Small intestine (tissue), 7 donors: Measurements from ENCODE around the gene TTLL7. TPM values are rescaled to one million over a fixed set of nuclear protein-coding genes. Genes with fewer than 3 reads are reported as not detected.

Experiments used
- DNase-seq, 2 donors: peaks; one replicate each; pipeline versions ENCODE4 v3.0.0 to v3.0.0-alpha.2; 2013
- FAIRE-seq: peaks from 2 replicates; lab custom pipeline; 2012; peaks lifted over from hg19 to GRCh38; lab: Jason Lieb, UNC
- H3K27ac ChIP-seq, 3 donors: one replicate each; pipeline ENCODE4 v1.5.1; 2013; ENCODE audit warnings: low read length in 2 of 3, mild to moderate bottlenecking in 2 of 3, control low read depth in 1 of 3, inconsistent platforms in 1 of 3, low read depth in 1 of 3, moderate library complexity in 1 of 3
- H3K27me3 ChIP-seq, 3 donors: one replicate each; pipeline ENCODE4 v1.6.1; 2013; ENCODE audit warnings: low read length in 3 of 3, inconsistent platforms in 1 of 3; ENCODE audit not compliant: control insufficient read depth in 3 of 3, insufficient read depth in 3 of 3
- H3K36me3 ChIP-seq, 3 donors: one replicate each; pipeline ENCODE4 v1.6.1; 2013; ENCODE audit warnings: low read length in 3 of 3, inconsistent platforms in 1 of 3, low read depth in 1 of 3, mild to moderate bottlenecking in 1 of 3, moderate library complexity in 1 of 3; ENCODE audit not compliant: control insufficient read depth in 3 of 3, insufficient read depth in 2 of 3
- H3K4me1 ChIP-seq, 3 donors: one replicate each; pipeline ENCODE4 v1.6.1; 2013; ENCODE audit warnings: low read length in 2 of 3, inconsistent platforms in 1 of 3, low read depth in 1 of 3, mild to moderate bottlenecking in 1 of 3, moderate library complexity in 1 of 3; ENCODE audit not compliant: control insufficient read depth in 3 of 3, insufficient read depth in 2 of 3
- H3K4me3 ChIP-seq, 3 donors: one replicate each; pipeline ENCODE4 v1.5.1; 2013; ENCODE audit warnings: low read length in 3 of 3, control low read depth in 1 of 3, inconsistent platforms in 1 of 3, low read depth in 1 of 3, mild to moderate bottlenecking in 1 of 3, moderate library complexity in 1 of 3
- H3K9me3 ChIP-seq, 2 donors: one replicate each; pipeline ENCODE4 v1.6.1; 2013; ENCODE audit warnings: low read depth in 1 of 2, low read length in 1 of 2; ENCODE audit not compliant: control insufficient read depth in 2 of 2, insufficient read depth in 1 of 2
- WGBS, 3 donors: extraction: QIAGEN DNeasy Blood & Tissue Kit; methylation state at CpG; one replicate each; pipeline ENCODE4 v1.1.7; 2013; 5-methylcytosine and 5-hydroxymethylcytosine counted together
- polyA plus RNA-seq, 4 donors: library from polyadenylated mRNA; stranded (reverse) in 3 of 4; unstranded in 1 of 4; fragments of 200-250 nt in 3 of 4; fragments of 120-200 nt in 1 of 4; gene quantifications; one replicate each; pipeline versions ENCODE4 v1.2.1 to v1.2.3, GENCODE V29; 2013
- donor health status: healthy with polysubstance abuse.
- donor health status: control.
- donor health status: control.
- donor health status: Bipolar disorder and iron deficiency.
- donor health status: healthy.

The TTLL7 gene
- polyA plus RNA-seq, 4 donors: 0.54 to 1.8 (median 1.6) TPM; not detected in 1

DNA sequence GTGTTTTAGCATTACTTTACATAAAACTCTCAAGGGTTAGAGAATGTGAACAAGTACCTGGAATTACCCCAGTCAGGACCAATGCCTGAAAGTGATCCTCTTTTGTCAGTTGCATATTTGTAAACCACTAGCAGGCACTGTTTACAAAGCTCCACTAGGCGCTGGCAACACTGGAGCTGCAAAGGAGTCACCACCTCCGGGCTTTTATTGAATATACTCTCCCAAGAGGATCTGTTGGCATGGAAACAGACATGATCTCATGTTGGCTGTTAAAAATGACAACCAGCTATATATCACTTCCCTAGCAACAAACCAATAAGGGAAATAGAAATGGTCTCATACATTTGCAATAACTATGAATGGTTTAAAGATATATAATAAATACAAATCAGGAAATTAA is 116.0 kb downstream of the TTLL7 start:
- H3K36me3 ChIP-seq: no peaks in the 10 kb centered on the region
- no peak overlapping the region for H3K4me3 ChIP-seq
- DNase-seq (peak; percentile 14 to 25), FAIRE-seq (no peak)
- H3K4me1 ChIP-seq: no peaks in the 10 kb centered on the region
- H3K27me3 ChIP-seq: no peaks in the 10 kb centered on the region
- no peak overlapping the region for H3K27ac ChIP-seq
- no peaks in the 10 kb centered on the region for H3K9me3 ChIP-seq
- 15 to 30% (median 19%) methylated on average over 2 of the region's 2 CpGs for WGBS, 3 donors

DNA sequence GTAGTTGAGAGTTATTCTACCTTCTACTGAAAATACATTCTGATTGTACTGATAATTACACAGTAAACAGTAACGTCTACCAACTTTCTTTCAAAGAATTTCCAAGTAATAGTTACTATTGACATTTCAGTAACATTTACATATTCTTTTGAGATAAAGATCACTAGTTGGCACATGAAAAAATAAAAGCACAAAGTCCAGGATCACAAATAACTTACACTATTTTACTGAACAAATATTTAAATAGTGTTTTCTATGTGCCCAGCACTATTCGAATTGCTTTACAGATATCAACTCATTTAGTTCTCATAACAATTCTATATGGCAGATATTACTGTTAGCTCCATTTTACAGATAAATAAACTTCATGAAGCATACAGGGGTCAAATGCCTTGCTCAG is 126.4 kb downstream of the TTLL7 start:
- no peaks in the 10 kb centered on the region for H3K36me3 ChIP-seq
- no peak for FAIRE-seq
- H3K27ac ChIP-seq: no peak overlapping the region
- no peaks in the 10 kb centered on the region for H3K9me3 ChIP-seq
- no peaks in the 10 kb centered on the region for H3K4me1 ChIP-seq
- 8 to 62% (median 29%) methylated on average over 2 of the region's 2 CpGs for WGBS, 3 donors
- H3K4me3 ChIP-seq: no peak overlapping the region
- no peak for DNase-seq
- H3K27me3 ChIP-seq: no peaks in the 10 kb centered on the region

DNA sequence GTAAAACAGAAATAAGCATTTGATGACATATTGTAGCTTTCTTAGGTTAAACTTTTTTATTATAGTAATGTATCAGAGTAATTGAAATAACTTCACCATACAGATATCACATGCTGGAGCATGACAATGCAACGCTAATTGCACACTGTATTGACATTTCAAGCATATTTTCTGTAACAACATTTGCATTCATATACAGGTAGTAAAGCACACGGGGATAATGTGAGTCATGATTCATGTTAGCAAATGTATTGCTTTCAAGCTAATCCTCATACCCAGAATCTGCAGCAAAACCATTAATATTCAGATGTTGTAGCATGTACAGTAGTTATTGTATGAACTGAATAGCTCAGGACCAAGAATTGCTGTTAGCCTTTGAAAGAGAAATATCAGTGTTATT is 133.9 kb downstream of the TTLL7 start:
- no peaks in the 10 kb centered on the region for H3K27me3 ChIP-seq
- FAIRE-seq: no peak
- H3K36me3 ChIP-seq: no peaks in the 10 kb centered on the region
- 66 to 78% (median 68%) methylated on average over 2 of the region's 2 CpGs for WGBS, 3 donors
- no peak for DNase-seq
- no peak overlapping the region for H3K27ac ChIP-seq
- no peak overlapping the region for H3K4me3 ChIP-seq
- peaks cover 0 to 3% (median 0%) of the 10 kb centered on the region in 3 donors for H3K4me1 ChIP-seq
- no peaks in the 10 kb centered on the region for H3K9me3 ChIP-seq

DNA sequence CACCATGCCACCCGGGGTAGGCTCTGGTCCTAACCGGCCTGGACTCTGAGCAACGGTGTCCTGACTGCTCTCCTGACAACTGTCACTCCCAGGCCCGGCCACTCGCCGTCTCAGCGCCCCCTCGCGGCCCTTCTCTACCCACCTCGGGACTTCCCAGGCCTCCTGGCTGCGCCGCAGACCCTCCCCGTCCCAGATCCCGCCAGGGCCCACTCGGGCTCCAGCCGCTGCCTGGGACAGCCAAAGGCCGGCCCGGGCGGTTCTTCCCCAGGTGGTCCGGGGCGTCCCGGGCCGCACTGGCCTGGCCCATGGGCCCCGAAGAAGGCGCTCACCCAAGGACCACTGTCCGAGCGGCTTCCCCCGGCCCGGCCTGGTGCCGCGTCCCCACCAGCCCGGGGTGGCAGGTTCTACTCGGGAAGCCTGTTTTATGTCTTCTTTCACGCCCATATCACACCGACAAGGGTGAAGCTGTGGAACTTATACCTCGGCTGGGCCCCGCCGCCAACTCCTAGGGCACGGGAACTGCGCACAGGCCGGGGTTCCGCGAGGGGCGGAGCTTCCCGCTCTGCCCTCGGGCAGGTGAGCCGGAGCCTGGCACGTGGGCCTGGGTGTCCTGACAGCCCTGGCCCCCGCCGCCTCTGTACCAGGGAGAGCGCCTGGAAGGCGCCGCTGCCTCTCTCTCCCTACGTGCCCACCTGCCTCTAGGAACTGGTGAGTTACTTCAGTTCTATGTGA is 138.3 kb downstream of the TTLL7 start:
- H3K4me3 ChIP-seq: peak overlapping the region; percentile 56 to 71 (median 71)
- H3K36me3 ChIP-seq: no peaks in the 10 kb centered on the region
- FAIRE-seq (no peak), DNase-seq (peak; percentile 81 to 90)
- H3K27me3 ChIP-seq: no peaks in the 10 kb centered on the region
- no peaks in the 10 kb centered on the region for H3K9me3 ChIP-seq
- H3K27ac ChIP-seq: peak overlapping the region; percentile 53 to 77 (median 72)
- 5 to 21% (median 5%) methylated on average over 54 of the region's 54 CpGs for WGBS, 3 donors
- H3K4me1 ChIP-seq: peaks cover 0 to 3% (median 0%) of the 10 kb centered on the region in 3 donors

DNA sequence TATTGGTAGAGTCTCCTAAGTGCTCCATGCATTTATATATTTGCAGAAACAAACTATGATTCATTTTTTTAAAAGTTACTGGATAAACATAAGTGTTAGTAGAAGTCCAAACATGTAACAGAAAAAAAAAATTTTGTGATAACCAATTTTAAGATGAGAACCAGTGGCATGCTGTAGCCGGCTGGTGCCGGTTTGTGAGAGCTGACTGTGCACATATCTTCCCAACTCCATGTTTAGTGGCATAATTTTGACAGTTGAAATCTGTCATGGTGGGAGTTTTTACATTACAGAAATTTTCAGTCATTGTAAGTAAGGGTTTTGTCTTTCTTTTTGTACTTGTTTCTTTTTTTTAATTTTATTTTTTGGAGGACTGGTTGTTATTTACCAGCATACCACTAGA is 141.2 kb downstream of the TTLL7 start:
- no peak for FAIRE-seq
- no peaks in the 10 kb centered on the region for H3K36me3 ChIP-seq
- no peak overlapping the region for H3K27ac ChIP-seq
- 87 to 95% (median 95%) methylated on average over 2 of the region's 2 CpGs for WGBS, 3 donors
- H3K4me3 ChIP-seq: no peak overlapping the region
- H3K27me3 ChIP-seq: no peaks in the 10 kb centered on the region
- H3K9me3 ChIP-seq: no peaks in the 10 kb centered on the region
- DNase-seq: no peak
- peaks cover 0 to 3% (median 0%) of the 10 kb centered on the region in 3 donors for H3K4me1 ChIP-seq

GRCh38 chr1:83857103-83857502 is 141.8 kb downstream of the TTLL7 start:
- FAIRE-seq: no peak

DNA sequence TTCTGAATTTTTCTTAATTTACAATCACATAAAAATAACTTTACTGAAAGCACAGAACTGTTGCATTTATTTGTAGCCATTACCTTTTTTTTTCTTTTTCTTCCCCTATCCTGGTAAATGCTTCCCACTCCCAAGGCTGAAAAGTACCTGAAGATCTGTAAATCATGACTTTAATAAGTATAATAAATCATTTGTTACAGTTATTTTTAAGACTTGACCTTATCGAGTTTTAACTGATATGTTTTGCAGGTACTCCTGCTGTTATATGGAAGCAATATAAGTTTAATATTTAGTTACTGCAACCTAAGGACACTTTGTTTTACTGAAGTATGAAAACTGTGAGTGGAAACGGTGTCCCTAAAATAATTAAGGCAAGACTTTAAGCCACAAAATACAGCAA is 142.6 kb downstream of the TTLL7 start:
- FAIRE-seq (no peak), DNase-seq (no peak)
- WGBS, 3 donors: 34 to 65% (median 47%) methylated on average over 2 of the region's 2 CpGs
- H3K9me3 ChIP-seq: no peaks in the 10 kb centered on the region
- no peak overlapping the region for H3K27ac ChIP-seq
- H3K4me3 ChIP-seq: no peak overlapping the region
- peaks cover 0 to 3% (median 0%) of the 10 kb centered on the region in 3 donors for H3K4me1 ChIP-seq
- H3K36me3 ChIP-seq: no peaks in the 10 kb centered on the region
- H3K27me3 ChIP-seq: no peaks in the 10 kb centered on the region

More at GRCh38 chr1:83857103-83857502, 141.8 kb downstream of the TTLL7 start:
- Histone ChIP-seq H3K4me3 (no peak overlapping the region), H3K9me3 (no peaks in the 10 kb centered on the region), H3K27me3 (no peaks in the 10 kb centered on the region), H3K4me1 (peaks cover 0 to 3% (median 0%) of the 10 kb centered on the region in 3 donors), H3K36me3 (no peaks in the 10 kb centered on the region), H3K27ac (no peak overlapping the region)
- 72 to 80% (median 76%) methylated on average over 1 of the region's 1 CpG for WGBS, 3 donors
- DNase-seq: peak; percentile 18 to 29

GRCh38 chr1:83854456-83854855 is 144.5 kb downstream of the TTLL7 start:
- H3K27ac ChIP-seq: no peak overlapping the region
- no peak overlapping the region for H3K4me3 ChIP-seq
- WGBS, 3 donors: 92 to 100% (median 100%) methylated on average over 1 of the region's 1 CpG
- DNase-seq: peak in 1 of 2 donors; percentile 29
- H3K9me3 ChIP-seq: no peaks in the 10 kb centered on the region
- no peak for FAIRE-seq
- no peaks in the 10 kb centered on the region for H3K27me3 ChIP-seq
- peaks cover 0 to 7% (median 2%) of the 10 kb centered on the region in 3 donors for H3K4me1 ChIP-seq
- H3K36me3 ChIP-seq: no peaks in the 10 kb centered on the region
